OCI-LY7 (cell line): ENCODE data around the gene BORCS8. TPM values are rescaled to one million over a fixed set of nuclear protein-coding genes. Genes with fewer than 3 reads are reported as not detected.
A peak's percentile ranks its signal among the peaks of the same experiment; 100 is the strongest.

Experiments
- BruUV-seq: library from RNA; stranded (reverse); fragments of 400-500 nt; replicated peaks from 2 replicates; lab custom pipeline; 2021; lab: Mats Ljungman, UMichigan
- CTCF ChIA-PET: fragments of 300-600 bp; sonication (Branson Sonifier 250); formaldehyde crosslinking; loops from one replicate; lab custom pipeline; 2022; ENCODE audit warnings: antibody characterized with exemption; ENCODE audit not compliant: unreplicated experiment; lab: Charles Lee
- POLR2A ChIA-PET: fragments of 300-600 bp; sonication (Branson Sonifier 250); formaldehyde crosslinking; loops from one replicate; lab custom pipeline; 2022; ENCODE audit warnings: antibody characterized with exemption; lab: Charles Lee
- DNase-seq: peaks from one replicate; pipeline ENCODE4 v3.0.0-alpha.2; 2015; ENCODE audit warnings: low spot score
- H2AFZ ChIP-seq: fragments of 200-600 bp; sonication (generic), shearing (Covaris generic); 2 replicates; pipeline ENCODE4 v1.6.1; 2014; ENCODE audit warnings: mild to moderate bottlenecking, antibody characterized with exemption, low read length, moderate library complexity
- H3K27ac ChIP-seq: fragments of 200-600 bp; sonication (generic); 2 replicates; pipeline ENCODE4 v1.5.1; 2014; ENCODE audit warnings: mixed run types, low read depth, mild to moderate bottlenecking, moderate library complexity, low read length, inconsistent platforms; ENCODE audit not compliant: poor library complexity, severe bottlenecking
- H3K36me3 ChIP-seq: fragments of 200-600 bp; sonication (generic); 2 replicates; pipeline ENCODE4 v1.6.1; 2014; ENCODE audit warnings: mild to moderate bottlenecking, antibody characterized with exemption, low read length, moderate library complexity, mixed read lengths; ENCODE audit not compliant: insufficient read depth
- H3K4me1 ChIP-seq: fragments of 200-600 bp; sonication (generic); 2 replicates; pipeline ENCODE4 v1.5.1; 2014; ENCODE audit warnings: mild to moderate bottlenecking, low read length; ENCODE audit not compliant: insufficient read depth, poor library complexity, severe bottlenecking
- H3K4me2 ChIP-seq: fragments of 200-600 bp; sonication (generic); 2 replicates; pipeline ENCODE4 v1.6.1; 2014; ENCODE audit warnings: mild to moderate bottlenecking, low read length
- H3K4me3 ChIP-seq: fragments of 200-600 bp; sonication (generic); 2 replicates; pipeline ENCODE4 v1.5.1; 2014; ENCODE audit warnings: mild to moderate bottlenecking, low read depth, low read length; ENCODE audit not compliant: poor library complexity, severe bottlenecking
- H3K79me2 ChIP-seq: fragments of 200-600 bp; sonication (generic); 2 replicates; pipeline ENCODE4 v1.6.1; 2016; ENCODE audit warnings: low read depth, mild to moderate bottlenecking, low read length, moderate library complexity, mixed read lengths; ENCODE audit not compliant: insufficient read depth
- H3K9me2 ChIP-seq: fragments of 200-600 bp; sonication (generic); 2 replicates; pipeline ENCODE4 v1.6.1; 2016; ENCODE audit warnings: mild to moderate bottlenecking, low read length, mixed read lengths; ENCODE audit not compliant: insufficient read depth
- H3K9me3 ChIP-seq: fragments of 200-600 bp; sonication (generic); 2 replicates; pipeline ENCODE4 v1.6.1; 2014; ENCODE audit warnings: mild to moderate bottlenecking, mixed run types, low read length, mixed read lengths
- H4K20me1 ChIP-seq: fragments of 200-600 bp; sonication (generic); 2 replicates; pipeline ENCODE4 v1.6.1; 2014; ENCODE audit warnings: mild to moderate bottlenecking, antibody characterized with exemption, low read length, moderate library complexity, mixed read lengths; ENCODE audit not compliant: insufficient read depth
- CTCF ChIP-seq: fragments of 200-600 bp; sonication (generic); conservative IDR thresholded peaks from 2 replicates; pipeline ENCODE4 v1.5.1; 2014; ENCODE audit warnings: mild to moderate bottlenecking, antibody characterized with exemption, low read length, moderate library complexity, mixed read lengths
- EZH2phosphoT487 ChIP-seq: fragments of 200-600 bp; sonication (generic); IDR thresholded peaks from 2 replicates; pipeline ENCODE4 v1.6.1; 2018; ENCODE audit warnings: low read depth, borderline replicate concordance, mild to moderate bottlenecking, mixed run types, antibody characterized with exemption, low read length, moderate library complexity, mixed read lengths
- intact Hi-C: fragments of 100-400 bp; cut with micrococcal nuclease; formaldehyde crosslinking; loops from one replicate; pipeline ENCODE4 v1.10.0; 2022; ENCODE audit not compliant: unreplicated experiment
- total RNA-seq, 2 experiments: library from RNA; depleted of rRNA in 1 of 2; stranded (reverse); fragments of >200 nt in 1 of 2; shearing (Covaris generic) in 1 of 2; gene quantifications; 2 replicates each; pipeline ENCODE4 v1.2.3, GENCODE V29; 2014 to 2022

BORCS8 gene
- total RNA-seq, 2 experiments from 2014 or later: 39.8 to 40.2 TPM

GRCh38 chr19:19193926-19194325, 2.0 kb upstream of the BORCS8 start:
- no peaks in the 10 kb centered on the region for H3K9me3 ChIP-seq
- no peaks in the 10 kb centered on the region for H3K9me2 ChIP-seq
- TF ChIP-seq EZH2phosphoT487 (no peak), CTCF (no peak)
- H3K4me1 ChIP-seq: peaks cover 31% of the 10 kb centered on the region
- no peak overlapping the region for H2AFZ ChIP-seq
- no peak for DNase-seq
- H3K4me3 ChIP-seq: peak overlapping the region; percentile 93
- ChIA-PET POLR2A (interaction anchor here (0.8 kb wide), 1 partner anchor 25 kb away, joined by 3 read pairs; no protein-coding TSS in a partner anchor), CTCF (interaction anchor here (1.2 kb wide), 1 partner anchor 9 kb away, joined by 7 read pairs; the partner anchor contains the start of gene NR2C2AP)
- intact Hi-C loops: loop anchor here (5.0 kb wide), 2 partner anchors 168 to 213 kb away; partner anchors contain the start of gene GATAD2A
- peaks cover 34% of the 10 kb centered on the region for H3K79me2 ChIP-seq
- BruUV-seq: no TSS peak
- peak overlapping the region; percentile 93 for H3K4me2 ChIP-seq
- no peaks in the 10 kb centered on the region for H4K20me1 ChIP-seq
- H3K36me3 ChIP-seq: peaks cover 30% of the 10 kb centered on the region
- peak overlapping the region; percentile 47 for H3K27ac ChIP-seq

GRCh38 chr19:19192910-19193423, 1.0 kb upstream of the BORCS8 start:
- H3K36me3 ChIP-seq: peaks cover 26% of the 10 kb centered on the region
- intact Hi-C loops: loop anchor here (1.0 to 5.0 kb wide), 3 partner anchors 169 to 297 kb away; partner anchors contain the start of gene GATAD2A
- peak; percentile 44 for DNase-seq
- H3K9me3 ChIP-seq: no peaks in the 10 kb centered on the region
- TF ChIP-seq EZH2phosphoT487 (no peak), CTCF (no peak)
- peak overlapping the region; percentile 73 for H3K27ac ChIP-seq
- TSS peak; percentile 92 for BruUV-seq
- H2AFZ ChIP-seq: peak overlapping the region; percentile 87; the same call in 1 of the 2 replicates
- POLR2A ChIA-PET: interaction anchor here (0.6 to 2.4 kb wide), 5 partner anchors 9 to 25 kb away, joined by 3 to 24 read pairs (median 3); partner anchors contain the start of genes MEF2B and NR2C2AP
- no peaks in the 10 kb centered on the region for H3K9me2 ChIP-seq
- peaks cover 31% of the 10 kb centered on the region for H3K4me1 ChIP-seq
- no peaks in the 10 kb centered on the region for H4K20me1 ChIP-seq
- H3K4me2 ChIP-seq: peak overlapping the region; percentile 93
- peak overlapping the region; percentile 93 for H3K4me3 ChIP-seq
- H3K79me2 ChIP-seq: peaks cover 34% of the 10 kb centered on the region
- CTCF ChIA-PET: interaction anchor here (0.5 to 1.2 kb wide), 2 partner anchors 10 to 140 kb away, joined by 3 to 7 read pairs; partner anchors contain the start of gene NR2C2AP

- POLR2A ChIA-PET: interaction anchor here (1.1 to 2.4 kb wide), 3 partner anchors 10 to 35 kb away, joined by 3 to 24 read pairs (median 3); partner anchors contain the start of gene NR2C2AP
- H4K20me1 ChIP-seq: no peaks in the 10 kb centered on the region
- intact Hi-C loops: loop anchor here (1.0 to 5.0 kb wide), 3 partner anchors 171 to 299 kb away; partner anchors contain the start of gene GATAD2A
These were observed 229 bp downstream of the BORCS8 start for GRCh38 chr19:19191768-19192077.

More at GRCh38 chr19:19191768-19192077, 229 bp downstream of the BORCS8 start:
- Histone ChIP-seq H2AFZ (peak overlapping the region; percentile 45; the same call in 1 of the 2 replicates), H3K9me2 (no peaks in the 10 kb centered on the region), H3K4me2 (peak overlapping the region; percentile 84), H3K27ac (peak overlapping the region; percentile 89), H3K4me1 (peaks cover 31% of the 10 kb centered on the region), H3K36me3 (peaks cover 22% of the 10 kb centered on the region), H3K9me3 (no peaks in the 10 kb centered on the region), H3K79me2 (peaks cover 34% of the 10 kb centered on the region), H3K4me3 (peak overlapping the region; percentile 93)
- no TSS peak for BruUV-seq
- no peak for DNase-seq
- TF ChIP-seq EZH2phosphoT487: no peak
- TF ChIP-seq CTCF: no peak
- CTCF ChIA-PET: no interaction called here
